ENCODE measurements around the gene PNPLA2.

Gene PNPLA2

DNA sequence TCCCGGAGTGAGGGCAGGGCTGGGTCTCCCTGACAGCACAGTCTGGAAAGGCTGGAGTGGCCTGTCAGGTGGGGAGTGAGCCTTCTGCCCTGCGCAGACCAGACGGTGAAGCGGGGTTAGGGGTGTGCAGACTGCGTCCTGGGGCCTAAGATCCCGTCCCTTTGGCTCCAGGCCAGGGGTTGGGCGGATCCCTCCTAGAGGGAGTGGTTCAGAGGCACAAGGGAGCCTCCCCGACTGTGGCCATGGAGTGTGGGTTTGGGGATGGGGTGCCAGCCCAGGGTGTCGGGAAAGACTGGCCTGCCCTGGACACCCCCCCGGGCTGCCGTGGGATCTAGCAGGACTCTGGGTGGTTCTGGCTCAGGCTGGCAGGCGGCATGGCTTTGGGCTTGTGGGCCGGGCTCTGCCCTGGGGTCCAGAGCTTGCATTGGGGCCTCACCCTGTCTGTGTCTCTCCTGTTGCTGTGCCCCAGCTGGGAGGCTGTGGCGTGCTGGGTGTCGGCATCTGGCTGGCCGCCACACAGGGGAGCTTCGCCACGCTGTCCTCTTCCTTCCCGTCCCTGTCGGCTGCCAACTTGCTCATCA lies 43.5 kb downstream of the PNPLA2 start:
- no peak for TF ChIP-seq ZNF274 (IDR thresholded peaks at IDR 0.05; ENCODE audit: low read depth, low read length)
- no peak overlapping the region for H3K4me3 ChIP-seq (ENCODE audit: low read length)

DNA sequence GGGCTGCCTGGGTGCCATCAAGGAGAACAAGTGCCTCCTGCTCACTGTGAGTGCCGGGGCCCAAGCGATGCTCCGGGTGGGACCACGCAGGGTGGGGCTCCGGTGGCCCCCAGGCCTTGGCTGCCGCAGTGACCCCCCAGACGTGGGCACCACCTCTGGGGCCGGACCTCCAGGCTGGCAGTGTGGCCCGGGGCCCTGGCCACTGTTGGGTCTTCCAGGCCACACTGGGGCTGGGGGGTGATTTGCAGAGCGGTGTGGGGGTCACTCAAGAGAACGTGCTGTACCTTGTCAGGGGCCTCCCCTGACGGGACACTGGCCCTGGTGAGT lies 43.9 kb downstream of the PNPLA2 start:
- H3K4me3 ChIP-seq (ENCODE audit: low read length) = no peak overlapping the region
- TF ChIP-seq ZNF274 (IDR thresholded peaks at IDR 0.05; ENCODE audit: low read depth, low read length) = no peak

DNA sequence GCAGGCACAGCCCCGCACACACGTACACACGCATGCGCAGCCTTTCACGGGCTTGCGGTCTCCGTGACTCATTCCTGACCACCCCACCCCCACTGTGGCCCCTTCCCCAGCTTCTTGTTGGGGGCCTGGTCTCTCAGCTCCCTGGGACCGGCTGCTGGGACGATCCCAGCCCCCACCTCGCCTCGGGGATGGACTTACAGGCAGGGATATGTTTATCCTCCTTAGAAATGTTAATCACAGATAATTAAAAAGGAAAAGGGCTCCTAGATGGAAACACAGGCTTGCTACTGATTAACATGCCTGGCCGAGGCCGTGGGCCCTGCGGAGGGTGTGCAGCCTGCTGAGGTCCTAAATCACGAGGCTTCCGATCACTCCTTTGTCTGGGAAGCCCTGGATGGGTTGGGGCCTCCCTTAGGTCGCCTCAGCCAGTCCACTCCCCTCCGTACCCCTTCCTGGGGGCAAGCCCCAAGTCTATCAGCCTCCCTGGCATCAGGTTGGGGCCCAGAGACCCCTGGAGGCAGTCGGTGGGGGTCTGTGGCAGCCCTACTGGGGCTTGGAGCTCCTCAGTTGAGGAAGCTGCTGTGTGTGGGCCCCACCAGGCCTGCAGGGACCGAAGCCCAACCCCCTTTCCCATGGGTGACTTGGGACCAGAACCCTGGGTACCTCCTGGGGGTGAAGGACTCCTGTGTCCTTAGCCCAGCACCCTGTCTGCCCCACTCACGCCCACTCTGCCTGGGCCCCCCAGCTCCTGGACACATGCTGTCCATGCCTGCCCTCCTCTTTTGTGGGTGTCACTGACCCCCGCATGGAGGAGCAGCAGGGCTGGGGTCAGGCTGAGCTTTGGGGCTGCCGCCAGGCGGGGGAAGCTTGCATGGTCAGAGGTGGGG lies 44.6 kb downstream of the PNPLA2 start:
- H3K4me3 ChIP-seq (ENCODE audit: low read length) = no peak overlapping the region
- no peak for TF ChIP-seq ZNF274 (IDR thresholded peaks at IDR 0.05; ENCODE audit: low read depth, low read length)

DNA sequence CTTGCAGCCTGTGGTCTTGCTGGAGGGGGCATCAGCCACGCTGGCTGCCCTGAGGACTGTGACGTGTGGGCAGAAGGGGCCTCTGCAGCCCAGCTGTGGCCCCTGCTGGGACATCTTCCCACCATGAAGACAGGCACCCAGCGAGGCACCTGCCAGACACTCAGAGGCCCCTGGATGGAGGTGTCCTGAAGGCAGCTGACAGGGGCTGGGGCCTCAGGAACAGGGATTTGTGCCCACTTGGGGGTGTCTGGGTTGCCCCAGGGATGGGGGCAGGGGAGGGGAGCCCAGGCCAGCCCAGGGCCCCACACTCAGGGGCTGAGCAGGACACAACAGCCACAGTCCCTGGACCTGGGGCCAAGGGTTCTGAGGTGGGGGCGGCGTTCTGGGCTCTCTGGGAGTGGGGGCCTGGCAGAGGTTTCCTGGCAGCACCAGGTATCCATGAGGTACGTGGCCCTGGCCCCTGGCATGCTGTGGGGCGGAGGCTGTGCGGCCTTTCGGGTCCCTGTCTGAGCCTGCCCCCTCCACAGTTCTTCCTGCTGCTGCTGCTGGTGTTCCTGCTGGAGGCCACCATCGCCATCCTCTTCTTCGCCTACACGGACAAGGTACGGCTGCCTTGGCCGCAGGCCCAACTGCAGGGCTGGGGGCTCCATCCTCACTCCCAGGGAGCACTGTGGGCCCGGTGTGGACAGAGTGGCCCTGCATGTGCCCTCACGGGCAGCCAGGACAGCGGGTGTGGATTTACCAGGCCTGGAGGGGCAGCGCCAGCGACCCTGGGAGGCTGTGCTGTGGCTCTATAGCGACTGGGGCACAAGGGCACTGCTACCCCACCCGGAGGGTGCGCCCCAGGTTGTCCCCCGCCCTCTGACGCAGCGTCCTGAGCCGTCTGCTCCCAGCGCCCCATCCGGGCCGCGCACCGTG lies 45.5 kb downstream of the PNPLA2 start:
- no peak overlapping the region for H3K4me3 ChIP-seq (ENCODE audit: low read length)
- no peak for TF ChIP-seq ZNF274 (IDR thresholded peaks at IDR 0.05; ENCODE audit: low read depth, low read length)

DNA sequence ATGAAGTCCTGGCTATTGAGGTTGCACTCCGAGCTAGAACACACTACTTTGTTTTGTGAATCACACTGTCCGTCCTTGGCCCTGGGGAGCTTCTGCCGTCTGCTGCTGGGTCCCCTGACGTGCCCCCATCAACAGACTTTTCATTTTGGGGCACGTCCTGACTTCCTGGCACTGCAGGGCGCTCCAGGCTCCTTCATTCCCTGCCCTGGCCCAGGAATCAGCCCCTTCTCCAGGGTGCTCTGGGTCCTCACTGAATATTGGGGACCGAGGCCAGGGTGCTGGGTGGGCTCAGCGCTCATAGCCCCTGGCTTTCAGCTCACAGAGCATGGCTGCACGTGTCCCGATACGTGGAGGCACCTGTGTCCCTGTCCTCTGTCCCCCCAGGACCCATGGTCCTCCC lies 46.2 kb downstream of the PNPLA2 start:
- TF ChIP-seq ZNF274 (IDR thresholded peaks at IDR 0.05; ENCODE audit: low read depth, low read length) = no peak
- no peak overlapping the region for H3K4me3 ChIP-seq (ENCODE audit: low read length)

DNA sequence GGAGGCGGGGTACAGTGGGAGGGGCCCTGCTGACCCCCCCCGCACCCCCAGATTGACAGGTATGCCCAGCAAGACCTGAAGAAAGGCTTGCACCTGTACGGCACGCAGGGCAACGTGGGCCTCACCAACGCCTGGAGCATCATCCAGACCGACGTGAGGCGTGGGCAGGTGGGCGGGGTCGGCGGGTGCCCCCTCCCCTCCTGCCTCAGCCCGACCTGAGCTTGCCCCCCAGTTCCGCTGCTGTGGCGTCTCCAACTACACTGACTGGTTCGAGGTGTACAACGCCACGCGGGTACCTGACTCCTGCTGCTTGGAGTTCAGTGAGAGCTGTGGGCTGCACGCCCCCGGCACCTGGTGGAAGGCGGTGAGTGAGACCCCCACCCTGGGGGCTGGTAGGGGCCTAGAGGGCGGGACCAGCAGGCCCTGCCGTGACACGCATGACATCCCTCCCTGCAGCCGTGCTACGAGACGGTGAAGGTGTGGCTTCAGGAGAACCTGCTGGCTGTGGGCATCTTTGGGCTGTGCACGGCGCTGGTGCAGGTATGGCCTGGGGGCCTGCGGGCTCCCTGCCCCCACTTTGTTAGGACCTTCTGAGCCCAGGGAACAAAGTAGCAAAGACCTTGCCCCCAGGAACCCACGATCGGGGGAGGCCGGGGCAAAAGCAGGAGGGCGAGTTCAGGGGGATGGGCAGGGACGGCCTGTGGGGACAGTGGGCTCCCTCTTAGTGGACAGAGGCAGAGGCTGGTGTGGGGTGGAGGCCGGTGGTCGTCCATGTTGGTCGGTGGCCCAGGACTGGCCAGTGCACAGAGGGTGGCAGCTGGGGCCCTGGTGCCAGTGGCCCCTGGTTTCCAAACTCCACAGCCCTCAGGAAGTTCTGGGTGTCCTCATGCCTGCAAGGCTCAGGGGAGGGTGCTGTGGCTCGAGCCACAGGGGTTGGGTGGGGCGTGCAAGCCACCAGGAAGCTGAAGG lies 47.0 kb downstream of the PNPLA2 start:
- H3K4me3 ChIP-seq (ENCODE audit: low read length) = no peak overlapping the region
- TF ChIP-seq ZNF274 (IDR thresholded peaks at IDR 0.05; ENCODE audit: low read depth, low read length) = no peak

DNA sequence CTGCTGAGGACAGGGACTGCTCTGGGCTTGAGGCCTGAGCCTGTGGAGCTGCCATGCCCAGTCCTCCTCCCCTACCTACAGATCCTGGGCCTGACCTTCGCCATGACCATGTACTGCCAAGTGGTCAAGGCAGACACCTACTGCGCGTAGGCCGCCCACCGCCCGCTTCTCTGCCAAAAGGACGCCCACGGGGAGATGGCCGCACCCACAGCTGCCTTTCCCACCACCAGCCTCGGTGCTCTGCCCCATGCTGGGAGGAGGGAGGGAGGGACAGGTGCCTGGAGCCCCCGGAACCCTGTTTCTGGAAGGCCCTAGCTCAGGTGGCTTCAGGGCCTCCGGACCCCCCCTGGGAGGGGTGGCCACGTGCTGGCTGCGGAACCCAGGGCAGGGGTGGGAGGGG lies 47.8 kb downstream of the PNPLA2 start:
- TF ChIP-seq ZNF274 (IDR thresholded peaks at IDR 0.05; ENCODE audit: low read depth, low read length) = no peak
- H3K4me3 ChIP-seq (ENCODE audit: low read length) = no peak overlapping the region

DNA sequence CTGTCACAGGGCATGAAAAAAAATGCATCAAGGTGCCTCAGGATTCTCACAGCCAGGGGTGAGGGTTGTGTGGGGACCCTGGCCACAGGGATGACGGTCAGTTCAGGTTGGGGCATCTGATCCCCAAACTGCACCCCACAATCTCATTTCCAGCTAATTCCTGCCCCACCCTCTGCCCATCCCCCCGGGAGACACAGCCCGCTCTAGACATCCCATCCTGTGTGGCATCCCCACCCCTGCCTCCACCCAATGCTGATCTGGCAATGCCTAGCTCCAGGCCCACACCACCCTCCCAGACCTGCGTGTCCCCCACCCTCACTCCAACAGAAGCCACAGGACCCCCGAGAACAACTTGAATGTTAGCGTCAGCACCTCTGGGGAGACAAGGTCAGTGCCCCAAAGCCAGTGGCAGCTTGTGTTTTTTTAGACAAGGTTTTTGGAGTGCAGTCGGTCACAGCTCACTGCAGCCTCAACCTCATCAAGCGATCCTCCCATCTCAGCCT lies 49.2 kb downstream of the PNPLA2 start:
- TF ChIP-seq ZNF274 (IDR thresholded peaks at IDR 0.05; ENCODE audit: low read depth, low read length) = no peak
- H3K4me3 ChIP-seq (ENCODE audit: low read length) = no peak overlapping the region

DNA sequence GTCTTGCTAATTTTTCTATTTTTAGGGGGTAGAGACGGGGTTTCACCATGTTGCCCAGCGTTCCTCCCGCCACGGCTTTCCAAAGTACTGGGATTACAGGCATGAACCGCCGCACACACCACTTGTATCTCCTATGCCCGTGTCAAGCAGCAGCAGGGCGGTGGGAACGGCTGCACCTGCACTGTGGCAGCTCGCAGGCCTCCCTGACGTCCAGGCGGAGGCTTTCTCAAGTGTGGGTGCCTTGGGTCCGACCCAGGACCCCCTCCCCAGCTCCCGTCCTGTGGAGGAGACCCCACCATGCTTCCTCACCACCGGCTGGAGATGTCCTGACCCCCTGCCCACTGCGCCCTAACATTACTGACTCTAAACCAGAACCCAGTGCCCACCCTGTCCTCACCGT lies 49.7 kb downstream of the PNPLA2 start:
- H3K4me3 ChIP-seq (ENCODE audit: low read length) = no peak overlapping the region
- TF ChIP-seq ZNF274 (IDR thresholded peaks at IDR 0.05; ENCODE audit: low read depth, low read length) = no peak

DNA sequence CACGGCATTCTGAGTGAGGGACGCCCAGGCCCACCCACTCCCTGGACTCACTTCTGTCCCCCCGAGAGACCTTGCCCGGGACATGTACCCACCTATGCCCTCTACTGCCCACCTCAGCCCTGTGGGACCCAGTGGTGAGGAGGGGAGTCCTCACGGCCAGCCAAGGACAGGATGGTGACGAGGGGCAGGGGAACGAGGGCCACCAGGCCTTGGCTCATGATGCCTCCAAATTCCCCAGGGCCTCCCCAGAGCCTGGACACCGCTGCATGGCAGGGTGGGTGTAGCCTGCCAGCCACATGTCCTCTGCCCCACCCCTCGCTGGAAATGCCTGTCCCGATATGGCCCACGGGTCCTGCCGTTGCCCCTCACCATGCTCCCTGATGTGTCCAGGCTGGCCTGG lies 50.1 kb downstream of the PNPLA2 start:
- H3K4me3 ChIP-seq (ENCODE audit: low read length) = no peak overlapping the region
- no peak for TF ChIP-seq ZNF274 (IDR thresholded peaks at IDR 0.05; ENCODE audit: low read depth, low read length)

DNA sequence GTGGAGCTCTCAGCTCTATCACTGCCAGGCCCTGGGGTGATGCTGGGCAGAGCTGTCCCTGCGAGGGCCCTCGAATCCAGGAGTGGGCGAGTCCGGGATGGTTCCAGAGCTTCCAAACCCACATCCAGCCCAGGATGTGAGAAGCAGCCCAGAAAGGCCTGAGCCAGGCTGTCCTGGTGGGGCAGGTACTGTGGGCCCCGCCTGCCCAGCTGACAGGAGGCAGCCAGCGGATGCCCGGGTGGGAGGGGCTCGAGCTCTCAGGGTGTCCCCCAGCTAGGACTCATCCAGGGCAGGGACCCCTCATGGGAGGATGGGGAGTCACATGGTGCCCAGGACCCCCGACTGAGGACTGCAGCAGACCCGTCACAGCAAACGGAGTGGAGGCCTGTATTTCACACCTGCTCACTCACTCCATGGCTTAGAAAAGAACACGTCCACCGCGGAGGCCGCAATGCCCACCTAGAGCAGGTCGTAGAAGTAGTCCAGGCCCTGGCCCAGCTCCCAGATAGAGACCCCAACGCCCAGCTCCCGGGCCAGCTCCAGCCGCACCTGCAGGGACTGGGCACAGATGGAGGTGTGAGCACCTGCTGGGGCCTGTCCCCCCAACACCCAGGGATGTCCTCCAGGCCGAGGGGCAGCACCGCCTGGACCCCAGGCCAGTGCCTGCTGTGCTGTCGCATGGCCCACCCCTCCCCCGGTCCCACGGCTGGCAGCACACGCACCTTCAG lies 50.8 kb downstream of the PNPLA2 start:
- TF ChIP-seq ZNF274 (IDR thresholded peaks at IDR 0.05; ENCODE audit: low read depth, low read length) = no peak
- no peak overlapping the region for H3K4me3 ChIP-seq (ENCODE audit: low read length)

DNA sequence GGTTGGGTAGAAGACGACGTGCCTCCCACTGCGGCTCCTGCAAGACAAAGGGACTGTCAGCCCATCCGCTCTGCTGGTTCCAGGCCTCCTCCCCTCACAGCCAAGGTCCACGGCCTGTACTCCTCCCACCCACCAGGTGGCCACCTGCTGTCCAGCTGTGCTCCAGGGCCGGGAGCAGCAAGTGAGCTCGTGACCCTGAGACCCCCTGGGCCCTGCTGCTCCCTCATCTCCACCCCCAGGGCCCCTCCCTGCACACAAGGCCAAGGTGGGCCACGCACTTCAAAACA lies 51.4 kb downstream of the PNPLA2 start:
- TF ChIP-seq ZNF274 (IDR thresholded peaks at IDR 0.05; ENCODE audit: low read depth, low read length) = no peak
- H3K4me3 ChIP-seq (ENCODE audit: low read length) = no peak overlapping the region

DNA sequence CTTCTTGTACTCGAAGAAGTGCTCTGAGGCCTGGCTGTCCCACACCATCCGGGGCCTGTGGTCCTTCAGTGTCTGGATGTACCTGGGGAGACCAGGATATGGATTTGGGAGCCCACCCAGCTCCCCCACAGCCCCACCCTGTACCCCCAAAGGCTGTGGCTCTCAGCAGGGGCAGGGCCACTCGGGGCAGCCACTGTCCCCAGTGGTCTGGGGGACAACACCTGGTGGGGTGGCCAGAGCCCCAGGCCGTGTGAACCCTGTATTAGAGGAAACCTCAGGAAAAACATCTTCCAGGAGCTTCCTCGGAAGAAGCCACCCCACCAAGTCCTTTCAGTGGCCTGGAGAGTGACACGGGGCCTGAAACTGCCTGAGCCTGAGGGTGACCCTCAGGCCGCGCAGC lies 51.7 kb downstream of the PNPLA2 start:
- H3K4me3 ChIP-seq (ENCODE audit: low read length) = no peak overlapping the region
- TF ChIP-seq ZNF274 (IDR thresholded peaks at IDR 0.05; ENCODE audit: low read depth, low read length) = no peak
